HL-60/S4 (cell line): ENCODE measurements around the gene MRC2.
"Not testable (repeated sequence)": the region's sequence is repeated elsewhere in the genome, so short reads cannot be mapped to it uniquely, and the experiment has no call there.

Experiments
- in situ Hi-C: fragments of 300-500 bp; cut with MboI; formaldehyde crosslinking; loops from 2 replicates; pipeline ENCODE4 v1.14.3; 2022; ENCODE audit warnings: low sequenced_read_pairs

The MRC2 gene

GRCh38 chr17:62676952-62677596 lies 49.6 kb downstream of the MRC2 start:
- in situ Hi-C loops = no loop called here

GRCh38 chr17:62678214-62678919 lies 50.9 kb downstream of the MRC2 start:
- in situ Hi-C loops = no loop called here

DNA sequence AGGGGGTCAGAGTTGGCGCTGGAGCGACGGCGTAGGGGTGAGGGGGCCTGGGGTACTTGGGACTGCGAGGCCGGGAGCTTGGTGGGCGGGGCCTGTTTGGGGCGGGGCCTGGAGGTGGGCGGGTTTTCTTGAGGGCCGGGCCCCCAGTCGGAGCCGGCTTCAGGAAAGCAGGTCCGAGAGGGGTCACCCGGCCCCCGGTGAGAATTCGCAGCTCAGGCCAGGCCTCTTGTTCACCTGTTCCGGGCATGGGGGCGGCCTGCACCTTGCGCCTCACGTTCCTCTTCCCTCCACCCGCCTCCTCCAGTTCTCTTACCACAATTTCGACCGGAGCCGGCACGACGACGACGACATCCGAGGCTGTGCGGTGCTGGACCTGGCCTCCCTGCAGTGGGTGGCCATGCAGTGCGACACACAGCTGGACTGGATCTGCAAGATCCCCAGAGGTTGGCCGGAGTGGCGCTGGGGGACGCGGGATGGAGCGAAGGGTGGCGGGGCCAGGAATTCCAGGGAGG lies 52.5 kb downstream of the MRC2 start:
- in situ Hi-C loops = no loop called here

DNA sequence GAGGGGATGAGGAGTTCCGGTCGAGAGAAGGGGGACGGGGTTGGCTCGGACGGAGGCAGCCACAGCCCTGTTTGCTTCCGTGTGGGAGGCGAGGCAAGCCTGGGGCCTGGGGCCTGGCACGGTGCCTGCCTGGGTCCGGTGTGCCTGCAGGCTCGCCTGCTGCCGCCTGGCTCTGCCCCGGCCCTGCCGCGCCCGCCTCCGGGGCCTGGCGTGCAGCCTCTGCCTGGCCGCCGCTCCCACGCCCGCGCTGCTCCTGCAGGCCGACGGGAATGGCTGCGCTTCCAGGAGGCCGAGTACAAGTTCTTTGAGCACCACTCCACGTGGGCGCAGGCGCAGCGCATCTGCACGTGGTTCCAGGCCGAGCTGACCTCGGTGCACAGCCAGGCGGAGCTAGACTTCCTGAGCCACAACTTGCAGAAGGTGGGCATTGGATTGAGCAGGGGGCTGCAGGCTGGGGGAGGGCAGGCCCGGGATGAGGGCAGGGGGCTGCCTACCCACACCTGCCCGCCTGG lies 53.1 kb downstream of the MRC2 start:
- in situ Hi-C loops = no loop called here

DNA sequence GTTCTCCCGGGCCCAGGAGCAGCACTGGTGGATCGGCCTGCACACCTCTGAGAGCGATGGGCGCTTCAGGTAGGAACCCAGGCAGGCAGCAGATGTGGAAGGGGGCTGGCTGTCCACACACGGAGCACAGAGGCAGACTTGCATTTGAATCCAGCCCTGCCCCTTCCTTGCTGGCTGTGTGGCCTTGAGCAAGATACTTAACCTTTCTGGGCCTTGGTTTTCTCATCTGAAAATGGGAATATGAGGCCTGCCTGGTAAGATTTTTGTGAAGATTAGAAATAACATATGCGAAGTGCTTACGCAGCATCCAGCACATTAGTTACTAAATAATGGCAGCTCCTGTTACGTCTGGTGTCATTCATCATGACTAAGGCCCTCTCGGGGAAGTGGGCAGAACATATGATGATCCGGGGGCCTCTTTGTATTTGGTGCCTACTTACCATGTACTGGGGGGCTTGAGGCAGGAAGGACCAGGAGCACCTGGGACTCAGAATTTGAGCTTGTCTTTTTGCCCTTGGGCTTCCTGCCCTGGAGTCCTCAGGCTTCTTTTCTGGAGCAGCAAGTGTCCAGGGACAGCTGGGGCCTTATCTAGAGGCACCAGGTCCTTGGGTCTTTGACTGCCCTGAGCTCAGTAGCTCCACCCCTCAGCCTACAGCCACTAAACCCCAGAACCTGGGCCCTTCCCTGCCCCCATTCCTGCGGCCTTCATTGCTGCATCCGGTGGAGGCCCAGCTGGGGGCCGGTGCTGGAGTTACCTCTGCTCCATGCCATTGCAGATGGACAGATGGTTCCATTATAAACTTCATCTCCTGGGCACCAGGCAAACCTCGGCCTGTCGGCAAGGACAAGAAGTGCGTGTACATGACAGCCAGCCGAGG lies 53.8 kb downstream of the MRC2 start:
- in situ Hi-C loops = no loop called here

DNA sequence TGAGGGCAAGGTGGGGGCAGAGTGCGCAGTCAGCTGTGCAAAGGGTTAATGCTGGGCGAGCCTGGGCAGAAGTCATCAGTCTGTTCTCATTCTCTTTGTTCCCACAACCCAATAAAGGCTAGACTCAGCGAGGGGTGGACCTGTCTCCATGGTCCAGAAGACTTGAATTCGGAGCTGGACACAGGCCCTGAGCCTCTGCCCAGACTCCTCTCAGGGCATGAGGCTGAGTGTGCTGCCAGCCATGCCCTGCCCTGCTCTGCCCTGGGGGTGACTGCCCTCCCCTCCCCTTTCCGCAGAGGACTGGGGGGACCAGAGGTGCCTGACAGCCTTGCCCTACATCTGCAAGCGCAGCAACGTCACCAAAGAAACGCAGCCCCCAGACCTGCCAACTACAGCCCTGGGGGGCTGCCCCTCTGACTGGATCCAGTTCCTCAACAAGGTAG lies 54.5 kb downstream of the MRC2 start:
- in situ Hi-C loops = no loop called here

- in situ Hi-C loops = no loop called here
These were observed 56.7 kb downstream of the MRC2 start for GRCh38 chr17:62684179-62684578.

DNA sequence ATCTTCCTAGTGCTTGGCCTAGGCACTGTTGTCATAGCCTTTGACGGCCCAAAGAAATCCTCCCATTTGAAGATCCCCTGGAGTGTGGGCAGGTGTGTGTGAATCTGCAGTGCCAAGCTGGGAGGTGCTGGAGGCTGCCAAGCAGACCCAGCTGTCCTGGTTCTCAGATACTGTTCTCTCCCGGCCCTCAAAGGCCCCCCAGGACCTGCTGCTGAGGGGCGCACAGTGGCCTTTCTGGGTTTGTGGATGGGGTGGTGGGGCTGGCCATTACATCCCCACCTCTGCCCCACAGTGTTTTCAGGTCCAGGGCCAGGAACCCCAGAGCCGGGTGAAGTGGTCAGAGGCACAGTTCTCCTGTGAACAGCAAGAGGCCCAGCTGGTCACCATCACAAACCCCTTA lies 60.5 kb downstream of the MRC2 start:
- in situ Hi-C loops = no loop called here

GRCh38 chr17:62688398-62689160 lies 61.1 kb downstream of the MRC2 start:
- in situ Hi-C loops = no loop called here

DNA sequence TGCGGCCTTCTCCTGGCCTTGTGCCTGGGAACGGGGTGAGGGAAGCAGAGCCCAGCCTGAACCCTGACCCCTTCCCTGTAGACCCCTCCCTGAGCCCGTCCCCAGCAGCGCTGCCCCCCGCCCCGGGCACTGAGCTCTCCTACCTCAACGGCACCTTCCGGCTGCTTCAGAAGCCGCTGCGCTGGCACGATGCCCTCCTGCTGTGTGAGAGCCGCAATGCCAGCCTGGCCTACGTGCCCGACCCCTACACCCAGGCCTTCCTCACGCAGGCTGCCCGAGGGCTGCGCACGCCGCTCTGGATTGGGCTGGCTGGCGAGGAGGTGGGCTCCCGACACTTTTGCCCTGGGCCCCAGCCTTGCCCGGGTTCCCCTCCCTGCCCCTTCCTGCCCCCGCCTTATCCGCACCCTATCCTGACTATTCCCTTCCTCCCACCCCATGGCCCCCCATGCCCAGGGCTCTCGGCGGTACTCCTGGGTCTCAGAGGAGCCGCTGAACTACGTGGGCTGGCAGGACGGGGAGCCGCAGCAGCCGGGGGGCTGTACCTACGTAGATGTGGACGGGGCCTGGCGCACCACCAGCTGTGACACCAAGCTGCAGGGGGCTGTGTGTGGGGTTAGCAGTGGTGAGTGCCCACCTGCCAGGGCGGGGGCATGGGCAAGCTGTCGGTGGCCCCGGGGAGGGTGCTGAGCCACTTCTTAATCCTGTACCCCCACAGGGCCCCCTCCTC lies 62.1 kb downstream of the MRC2 start:
- in situ Hi-C loops = no loop called here

DNA sequence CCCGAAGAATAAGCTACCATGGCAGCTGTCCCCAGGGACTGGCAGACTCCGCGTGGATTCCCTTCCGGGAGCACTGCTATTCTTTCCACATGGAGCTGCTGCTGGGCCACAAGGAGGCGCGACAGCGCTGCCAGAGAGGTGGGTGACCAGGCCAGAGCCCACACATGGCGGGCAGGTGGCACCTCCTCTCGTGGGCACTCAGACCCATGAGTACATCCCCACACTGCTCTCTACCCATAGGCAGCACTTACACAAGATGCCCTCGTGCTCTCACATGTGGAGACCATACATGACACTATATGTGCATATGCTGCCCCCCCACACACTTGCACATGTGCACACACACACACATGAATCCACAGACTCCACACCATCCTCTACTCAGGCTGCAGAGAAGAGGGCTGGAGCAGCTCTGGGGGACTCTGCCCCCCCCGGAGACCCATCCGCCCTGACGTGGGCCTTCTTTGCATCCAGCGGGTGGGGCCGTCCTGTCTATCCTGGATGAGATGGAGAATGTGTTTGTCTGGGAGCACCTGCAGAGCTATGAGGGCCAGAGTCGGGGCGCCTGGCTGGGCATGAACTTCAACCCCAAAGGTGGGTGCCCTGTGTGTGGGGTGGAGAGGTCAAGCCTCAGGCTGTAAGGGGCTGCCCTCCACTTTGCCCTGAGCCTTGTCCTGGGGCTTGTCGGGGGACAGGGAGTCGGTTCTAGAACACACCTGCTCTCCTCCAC lies 62.9 kb downstream of the MRC2 start:
- in situ Hi-C loops = no loop called here

- in situ Hi-C loops = not testable (repeated sequence)
These were observed 64.1 kb downstream of the MRC2 start for GRCh38 chr17:62691589-62691915.

DNA sequence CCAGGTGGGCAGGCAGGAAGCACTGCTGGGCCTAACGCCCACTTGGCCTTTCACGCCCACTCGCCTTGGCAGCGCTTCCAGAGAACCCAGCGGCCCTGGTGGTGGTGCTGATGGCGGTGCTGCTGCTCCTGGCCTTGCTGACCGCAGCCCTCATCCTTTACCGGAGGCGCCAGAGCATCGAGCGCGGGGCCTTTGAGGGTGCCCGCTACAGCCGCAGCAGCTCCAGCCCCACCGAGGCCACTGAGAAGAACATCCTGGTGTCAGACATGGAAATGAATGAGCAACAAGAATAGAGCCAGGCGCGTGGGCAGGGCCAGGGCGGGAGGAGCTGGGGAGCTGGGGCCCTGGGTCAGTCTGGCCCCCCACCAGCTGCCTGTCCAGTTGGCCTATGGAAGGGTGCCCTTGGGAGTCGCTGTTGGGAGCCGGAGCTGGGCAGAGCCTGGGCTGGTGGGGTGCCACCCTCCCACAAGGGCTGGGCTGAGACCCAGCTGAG lies 64.7 kb downstream of the MRC2 start:
- in situ Hi-C loops = no loop called here

GRCh38 chr17:62692721-62693431 lies 65.4 kb downstream of the MRC2 start:
- in situ Hi-C loops = no loop called here

GRCh38 chr17:62693616-62694409 lies 66.3 kb downstream of the MRC2 start:
- in situ Hi-C loops = no loop called here

GRCh38 chr17:62695093-62695738 lies 67.7 kb downstream of the MRC2 start:
- in situ Hi-C loops = not testable (repeated sequence)

- in situ Hi-C loops = no loop called here
These were observed 68.8 kb downstream of the MRC2 start for GRCh38 chr17:62696256-62696655.
